Measurements from ENCODE around the gene CCDC60.

- no peak for TF ChIP-seq CTCF (IDR thresholded peaks at IDR 0.05 in 8 of 11, conservative IDR thresholded peaks at IDR 0.05 in 3 of 11)
- no peak for TF ChIP-seq POLR2A (IDR thresholded peaks at IDR 0.05)
- TF ChIP-seq POLR2AphosphoS5 (IDR thresholded peaks at IDR 0.05) = no peak
Measured at GRCh38 chr12:119288576-119288975, 46.0 kb upstream of the CCDC60 start.
